GM13976 (cell line): ENCODE data around the gene TLR4.

Source experiments
- DNase-seq: peaks from one replicate; pipeline ENCODE4 v3.0.0; 2012; ENCODE audit warnings: low spot score
- CTCF ChIP-seq: IDR thresholded peaks from 2 replicates; pipeline ENCODE4 v1.5.1; 2012; ENCODE audit warnings: borderline replicate concordance, mild to moderate bottlenecking; ENCODE audit not compliant: insufficient read depth; ENCODE audit errors: extremely low read depth, missing control alignments, control extremely low read depth
- in situ Hi-C: fragments of 300-500 bp; cut with MboI; formaldehyde crosslinking; loops from one replicate; pipeline ENCODE4 v1.12.0; 2022; ENCODE audit warnings: low sequenced_read_pairs, mixed read lengths, inconsistent platforms; ENCODE audit not compliant: unreplicated experiment

Gene TLR4

DNA sequence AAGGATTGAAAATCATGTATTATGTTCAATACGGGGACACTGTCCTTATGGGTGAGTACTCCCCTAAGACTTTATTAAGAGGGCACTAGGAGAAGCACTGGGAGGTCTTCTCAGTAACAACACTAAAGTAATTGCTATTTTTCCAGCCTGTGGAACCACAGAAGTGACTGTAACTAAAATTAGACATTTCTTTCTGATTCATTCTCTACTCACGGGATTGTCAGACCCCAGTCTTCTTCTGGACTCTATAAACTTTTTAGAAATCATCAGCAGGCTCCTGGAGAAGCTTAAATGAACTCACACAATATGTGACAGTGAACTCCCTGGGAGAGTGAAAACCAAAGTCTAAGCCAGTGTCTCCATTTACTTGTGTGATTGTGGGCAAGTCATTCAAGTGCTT, 14.5 kb downstream of the TLR4 start:
- DNase-seq = no peak
- in situ Hi-C loops = no loop called here
- TF ChIP-seq CTCF = no peak

GRCh38 chr9:117719161-117719920, 15.1 kb downstream of the TLR4 start:
- TF ChIP-seq CTCF = no peak
- no peak for DNase-seq
- in situ Hi-C loops = no loop called here

DNA sequence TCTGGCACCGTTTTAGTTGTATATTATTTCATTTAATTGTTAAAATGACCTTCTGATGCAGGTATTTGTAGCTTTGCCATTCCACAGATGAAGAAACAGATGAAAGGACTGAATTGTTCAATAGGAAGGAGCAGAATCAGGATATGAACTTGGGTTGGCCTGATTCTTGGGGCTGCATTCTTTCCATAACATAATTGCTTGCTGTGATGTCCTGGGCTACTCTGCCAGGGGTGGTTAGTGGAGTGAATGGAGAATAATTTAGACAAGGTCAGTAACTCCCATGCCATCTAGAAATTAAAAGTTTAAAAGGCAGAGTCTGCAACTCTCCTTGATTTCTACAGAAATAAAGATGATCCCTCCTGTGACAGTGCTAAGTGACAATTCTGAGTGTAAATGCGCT, 15.9 kb downstream of the TLR4 start:
- no peak for TF ChIP-seq CTCF
- no peak for DNase-seq
- in situ Hi-C loops = no loop called here

DNA sequence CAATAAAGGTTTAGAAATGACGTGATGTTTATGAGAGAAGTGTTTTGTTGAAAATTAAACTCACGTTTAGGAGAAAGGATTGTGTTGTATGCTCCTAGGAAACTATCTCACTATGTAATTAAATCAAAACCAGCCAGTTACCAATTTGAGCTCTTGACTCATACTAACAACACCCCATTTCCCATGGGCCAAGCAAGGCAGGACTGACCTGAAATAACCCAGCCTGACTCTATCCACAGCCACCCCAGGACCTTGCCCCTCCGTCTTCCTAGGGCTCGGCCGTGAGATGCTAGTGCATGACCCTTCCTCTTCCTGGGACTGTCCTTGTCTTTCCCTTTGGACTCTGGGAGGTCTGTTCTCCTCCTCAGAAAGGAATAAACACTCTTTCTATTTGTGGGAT, 16.4 kb downstream of the TLR4 start:
- in situ Hi-C loops = no loop called here
- DNase-seq = no peak
- TF ChIP-seq CTCF = no peak

DNA sequence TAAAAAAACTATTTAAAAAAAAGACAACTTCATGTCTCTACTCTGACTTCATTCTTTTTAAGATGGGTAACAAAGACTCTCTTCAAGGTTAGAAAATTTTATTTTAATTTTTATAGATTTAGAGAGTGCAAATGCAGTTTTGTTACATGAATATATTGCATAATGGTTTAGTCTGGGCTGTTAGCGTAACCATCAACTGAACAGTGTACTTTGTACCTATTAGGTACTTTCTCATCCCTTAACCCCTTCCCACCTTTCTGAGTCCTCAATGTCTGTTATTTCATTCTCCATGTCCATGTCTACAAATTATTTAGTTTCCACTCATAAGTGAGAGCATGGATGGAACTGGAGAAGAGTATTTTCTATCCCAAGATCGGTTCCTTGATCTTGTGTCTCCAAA, 16.8 kb downstream of the TLR4 start:
- no peak for DNase-seq
- no peak for TF ChIP-seq CTCF
- in situ Hi-C loops = no loop called here

DNA sequence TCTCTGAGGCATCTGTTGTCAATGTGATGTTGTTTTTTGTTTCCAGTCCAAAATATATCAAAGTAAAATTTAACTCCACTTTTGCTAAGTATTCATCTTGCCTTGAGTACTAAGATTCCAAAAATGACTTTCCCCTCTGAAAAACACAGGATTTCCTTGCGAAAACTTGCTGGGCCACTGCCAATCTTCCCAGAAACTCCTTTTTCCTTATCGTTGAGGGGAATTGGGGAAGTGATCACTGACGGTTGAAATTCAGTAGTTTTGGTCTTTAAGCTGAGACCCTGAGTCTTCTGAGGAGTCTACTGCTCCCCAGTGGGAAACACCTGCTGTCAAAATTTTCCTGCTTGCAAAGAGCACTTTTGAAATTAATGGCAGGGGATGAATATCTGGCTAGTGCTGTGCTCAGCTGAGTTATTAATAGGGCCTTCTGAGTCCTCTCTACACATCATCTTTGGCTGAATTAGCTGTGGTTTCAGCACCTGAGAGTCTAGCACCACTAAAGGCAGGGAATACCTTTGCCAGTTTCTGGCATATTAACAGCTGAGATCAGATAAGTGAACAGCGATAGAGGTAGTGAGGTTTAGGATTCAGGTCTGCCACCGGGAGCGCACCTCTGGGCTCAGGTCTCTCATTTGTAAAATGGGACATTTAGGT, 18.0 kb downstream of the TLR4 start:
- TF ChIP-seq CTCF = no peak
- DNase-seq = no peak
- in situ Hi-C loops = no loop called here
